Measurements from ENCODE around the gene PPP6R2. TPM values are rescaled to one million over a fixed set of nuclear protein-coding genes. Genes with fewer than 3 reads are reported as not detected.

The PPP6R2 gene
- total and polyA plus RNA-seq, 12 donors, result 34.7 to 51.5 (median 37.7) TPM

DNA sequence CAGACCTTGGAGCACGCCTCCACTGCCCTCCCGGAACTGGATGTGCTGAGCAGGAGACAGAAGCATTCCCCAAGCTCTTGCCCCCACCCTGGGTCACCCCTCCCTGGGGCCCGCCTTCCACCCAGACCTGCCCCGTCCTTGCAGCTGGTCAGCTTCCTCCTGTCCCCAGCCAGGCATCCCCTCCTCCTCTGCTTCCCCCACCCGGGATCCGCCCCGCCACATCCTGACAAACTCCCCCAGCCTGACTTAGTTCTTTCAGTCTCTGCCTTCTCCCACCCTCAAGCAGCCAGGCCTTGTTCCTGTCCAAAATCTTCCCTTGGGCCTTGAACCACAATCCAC is 34.6 kb upstream of the PPP6R2 start:
- Histone ChIP-seq H3K9me3 (no peaks in the 10 kb centered on the region), H3K4me3 (peak overlapping the region in 6 of 10 donors; percentile 9 to 38 (median 26)), H3K27me3 (peaks cover 0 to 4% (median 0%) of the 10 kb centered on the region in 7 donors), H3K4me1 (peaks cover 34 to 51% (median 49%) of the 10 kb centered on the region in 9 donors), H3K27ac (peak overlapping the region; percentile 85 to 92 (median 88)), H3K36me3 (no peaks in the 10 kb centered on the region)
- DNase-seq (peak; percentile 89 to 91), ATAC-seq (peak; percentile 32 to 76 (median 61))
- TF ChIP-seq, protein P1, sequence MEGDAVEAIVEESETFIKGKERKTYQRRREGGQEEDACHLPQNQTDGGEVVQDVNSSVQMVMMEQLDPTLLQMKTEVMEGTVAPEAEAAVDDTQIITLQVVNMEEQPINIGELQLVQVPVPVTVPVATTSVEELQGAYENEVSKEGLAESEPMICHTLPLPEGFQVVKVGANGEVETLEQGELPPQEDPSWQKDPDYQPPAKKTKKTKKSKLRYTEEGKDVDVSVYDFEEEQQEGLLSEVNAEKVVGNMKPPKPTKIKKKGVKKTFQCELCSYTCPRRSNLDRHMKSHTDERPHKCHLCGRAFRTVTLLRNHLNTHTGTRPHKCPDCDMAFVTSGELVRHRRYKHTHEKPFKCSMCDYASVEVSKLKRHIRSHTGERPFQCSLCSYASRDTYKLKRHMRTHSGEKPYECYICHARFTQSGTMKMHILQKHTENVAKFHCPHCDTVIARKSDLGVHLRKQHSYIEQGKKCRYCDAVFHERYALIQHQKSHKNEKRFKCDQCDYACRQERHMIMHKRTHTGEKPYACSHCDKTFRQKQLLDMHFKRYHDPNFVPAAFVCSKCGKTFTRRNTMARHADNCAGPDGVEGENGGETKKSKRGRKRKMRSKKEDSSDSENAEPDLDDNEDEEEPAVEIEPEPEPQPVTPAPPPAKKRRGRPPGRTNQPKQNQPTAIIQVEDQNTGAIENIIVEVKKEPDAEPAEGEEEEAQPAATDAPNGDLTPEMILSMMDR (IDR thresholded peaks at IDR 0.05), result no peak
- WGBS, 2 donors, result 39% methylated on average over 7 of the region's 7 CpGs
- intact Hi-C loops (cut with DNase I), result loop anchor here in 2 of 10 donors (2.0 to 5.0 kb wide), 2 partner anchors 18 to 36 kb away; partner anchors contain the start of genes DENND6B (in 2 of the 2) and MAPK11 (in 1 of the 2)

DNA sequence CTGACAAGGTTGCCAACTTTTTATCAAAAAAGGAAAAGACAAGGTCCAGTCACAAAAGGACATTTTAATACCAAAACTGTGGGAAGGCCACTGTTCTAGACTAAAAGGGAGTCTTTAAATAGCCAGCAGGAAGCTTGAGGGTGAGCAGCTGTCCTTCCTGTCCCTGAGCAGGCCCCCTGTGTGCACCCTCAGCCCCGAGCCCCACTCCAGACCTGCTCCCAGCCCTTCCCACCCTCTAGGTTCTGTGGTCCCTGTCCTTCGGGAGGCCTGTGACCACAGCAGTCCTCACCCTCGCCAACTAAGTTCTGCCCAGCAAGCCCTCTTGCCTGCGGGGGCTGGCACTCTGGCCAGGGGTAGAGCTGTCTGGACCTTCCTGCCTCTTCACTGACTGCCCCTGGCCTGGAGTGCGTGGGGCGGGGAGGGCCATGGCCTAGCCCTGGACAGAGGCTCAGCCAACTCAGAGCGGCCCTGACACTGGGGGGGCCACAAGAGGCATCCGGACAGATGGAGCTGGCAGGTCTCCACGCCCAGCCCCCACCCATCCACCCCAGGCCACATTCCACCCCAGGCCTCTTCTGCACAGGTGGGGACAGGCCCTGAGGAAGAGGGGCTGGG is 34.0 kb upstream of the PPP6R2 start:
- Histone ChIP-seq H3K9me3 (no peaks in the 10 kb centered on the region), H3K27me3 (peaks cover 0 to 4% (median 0%) of the 10 kb centered on the region in 7 donors), H3K4me3 (no peak overlapping the region), H3K4me1 (peaks cover 29 to 51% (median 45%) of the 10 kb centered on the region in 9 donors), H3K36me3 (no peaks in the 10 kb centered on the region), H3K27ac (peak overlapping the region; percentile 85 to 92 (median 88))
- DNase-seq (no peak), ATAC-seq (peak in 2 of 8 donors; percentile 9 to 20)
- TF ChIP-seq, protein P1 (IDR thresholded peaks at IDR 0.05), result no peak
- WGBS, 2 donors, result 27 to 52% methylated on average over 9 of the region's 9 CpGs
- intact Hi-C loops (cut with DNase I), result loop anchor here in 2 of 10 donors (2.0 to 5.0 kb wide), 2 partner anchors 18 to 37 kb away; partner anchors contain the start of genes DENND6B (in 2 of the 2) and MAPK11 (in 1 of the 2)

- intact Hi-C loops (cut with DNase I), result loop anchor here in 2 of 10 donors (2.0 to 5.0 kb wide), 2 partner anchors 17 to 37 kb away; partner anchors contain the start of genes DENND6B (in 2 of the 2) and MAPK11 (in 1 of the 2)
- 73 to 78% methylated on average over 7 of the region's 7 CpGs for WGBS, 2 donors
- Histone ChIP-seq H3K36me3 (no peaks in the 10 kb centered on the region), H3K27me3 (peaks cover 0 to 4% (median 0%) of the 10 kb centered on the region in 7 donors), H3K4me1 (peaks cover 24 to 49% (median 43%) of the 10 kb centered on the region in 9 donors), H3K9me3 (no peaks in the 10 kb centered on the region), H3K27ac (peak overlapping the region in 9 of 10 donors; percentile 85 to 92 (median 88)), H3K4me3 (no peak overlapping the region)
- TF ChIP-seq, protein P1 (IDR thresholded peaks at IDR 0.05), result no peak
- no peak for ATAC-seq
- no peak for DNase-seq
Measured at GRCh38 chr22:50309601-50309991, 33.5 kb upstream of the PPP6R2 start.

DNA sequence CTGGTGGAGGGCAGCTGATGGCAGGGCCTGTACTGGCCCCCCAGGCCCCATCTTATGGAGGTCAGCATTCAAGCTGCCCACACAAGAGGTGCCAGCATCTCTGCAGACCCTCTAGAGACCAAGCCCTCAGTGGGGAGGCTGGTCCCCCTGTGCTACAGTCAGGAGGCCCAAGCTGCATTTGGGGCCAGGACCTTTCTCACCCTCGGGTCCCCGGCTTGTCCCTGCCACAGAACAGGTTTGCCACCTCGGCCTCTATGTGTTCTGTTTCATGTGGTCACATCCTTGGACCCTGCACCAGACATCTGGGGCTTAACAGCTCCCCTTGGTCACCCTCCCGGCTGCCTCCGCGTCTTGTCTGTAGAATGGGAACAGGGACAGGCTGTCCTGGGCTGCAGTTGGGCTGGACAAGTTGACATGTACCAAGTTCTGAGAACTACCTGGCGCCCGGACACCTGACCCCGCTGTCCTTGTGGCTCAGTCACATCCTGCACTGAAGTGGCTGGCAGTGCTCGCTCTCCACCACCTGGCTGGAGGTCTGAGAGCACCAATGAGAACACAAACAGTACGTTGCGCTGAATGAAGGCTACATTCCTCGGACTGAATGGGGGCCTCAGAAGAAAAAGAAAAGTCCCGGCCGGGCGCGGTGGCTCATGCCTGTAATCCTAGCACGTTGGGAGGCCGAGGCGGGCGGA is 33.0 kb upstream of the PPP6R2 start:
- WGBS, 2 donors, result 92 to 96% methylated on average over 21 of the region's 21 CpGs
- intact Hi-C loops (cut with DNase I), result no loop called here
- Histone ChIP-seq H3K36me3 (no peaks in the 10 kb centered on the region), H3K27me3 (peaks cover 0 to 4% (median 0%) of the 10 kb centered on the region in 7 donors), H3K4me3 (no peak overlapping the region), H3K4me1 (peaks cover 18 to 49% (median 38%) of the 10 kb centered on the region in 9 donors), H3K9me3 (no peaks in the 10 kb centered on the region), H3K27ac (peak overlapping the region in 3 of 10 donors; percentile 85 to 91 (median 91))
- DNase-seq (no peak), ATAC-seq (no peak)
- TF ChIP-seq, protein P1 (IDR thresholded peaks at IDR 0.05), result no peak

All from heart right ventricle (tissue), 16 donors.